Trophoblast cell (in vitro differentiated cells and primary cell): ENCODE results near the gene CLIC4.

Source experiments
- DNase-seq, 2 donors: peaks; one replicate each; pipeline ENCODE4 v3.0.0-alpha.2; 2016
- H2AFZ ChIP-seq: 2 replicates; pipeline ENCODE4 v1.6.1; 2013; ENCODE audit warnings: low read length, moderate library complexity, mild to moderate bottlenecking; ENCODE audit not compliant: insufficient read depth, poor library complexity
- H2AK5ac ChIP-seq: 2 replicates; pipeline ENCODE4 v1.6.1; 2013; ENCODE audit warnings: mild to moderate bottlenecking, low read length
- H2BK120ac ChIP-seq: 2 replicates; pipeline ENCODE4 v1.6.1; 2013; ENCODE audit warnings: low read length, mild to moderate bottlenecking, moderate library complexity; ENCODE audit not compliant: insufficient read depth, poor library complexity
- H2BK12ac ChIP-seq: 2 replicates; pipeline ENCODE4 v1.6.1; 2013; ENCODE audit warnings: mild to moderate bottlenecking, low read length, moderate library complexity
- H2BK5ac ChIP-seq: 2 replicates; pipeline ENCODE4 v1.6.1; 2013; ENCODE audit warnings: low read length, low read depth, moderate library complexity, mild to moderate bottlenecking; ENCODE audit not compliant: poor library complexity
- H3K14ac ChIP-seq: 2 replicates; pipeline ENCODE4 v1.6.1; 2013; ENCODE audit warnings: mild to moderate bottlenecking, low read length
- H3K18ac ChIP-seq: 2 replicates; pipeline ENCODE4 v1.6.1; 2013; ENCODE audit warnings: mild to moderate bottlenecking, low read length
- H3K23ac ChIP-seq: 2 replicates; pipeline ENCODE4 v1.6.1; 2013; ENCODE audit warnings: low read length
- H3K27ac ChIP-seq: 2 replicates; pipeline ENCODE4 v1.5.1; 2013; ENCODE audit warnings: low read depth, mild to moderate bottlenecking, inconsistent platforms, low read length, moderate library complexity
- H3K27me3 ChIP-seq: 2 replicates; pipeline ENCODE4 v1.6.1; 2013; ENCODE audit warnings: inconsistent platforms, mild to moderate bottlenecking, low read length, moderate library complexity; ENCODE audit not compliant: insufficient read depth
- H3K36me3 ChIP-seq, 2 experiments: 1 replicate in 1 of 2; 2 replicates in 1 of 2; pipeline ENCODE4 v1.6.1; 2013; ENCODE audit warnings: low read length in 2 of 2, mild to moderate bottlenecking in 2 of 2, moderate library complexity in 1 of 2; ENCODE audit not compliant: insufficient read depth in 2 of 2, control insufficient read depth in 1 of 2
- H3K4ac ChIP-seq: 2 replicates; pipeline ENCODE4 v1.6.1; 2013; ENCODE audit warnings: low read depth, mild to moderate bottlenecking, low read length, moderate library complexity
- H3K4me1 ChIP-seq, 2 experiments: 1 replicate in 1 of 2; 2 replicates in 1 of 2; pipeline ENCODE4 v1.6.1; 2013; ENCODE audit warnings: low read length in 2 of 2, mild to moderate bottlenecking in 2 of 2, moderate library complexity in 1 of 2; ENCODE audit not compliant: insufficient read depth in 2 of 2, control insufficient read depth in 1 of 2
- H3K4me2 ChIP-seq: 2 replicates; pipeline ENCODE4 v1.6.1; 2013; ENCODE audit warnings: inconsistent platforms, mild to moderate bottlenecking, low read length, moderate library complexity
- H3K4me3 ChIP-seq: 2 replicates; pipeline ENCODE4 v1.5.1; 2013; ENCODE audit warnings: mild to moderate bottlenecking, low read depth, low read length, inconsistent platforms
- H3K79me1 ChIP-seq: one replicate; pipeline ENCODE4 v1.6.1; 2013; ENCODE audit warnings: low read length
- H3K79me2 ChIP-seq: 2 replicates; pipeline ENCODE4 v1.6.1; 2013; ENCODE audit warnings: low read length, mild to moderate bottlenecking; ENCODE audit not compliant: control insufficient read depth, insufficient read depth, poor library complexity
- H3K9ac ChIP-seq: 2 replicates; pipeline ENCODE4 v1.6.1; 2013; ENCODE audit warnings: mild to moderate bottlenecking, low read length
- H3K9me3 ChIP-seq: 2 replicates; pipeline ENCODE4 v1.6.1; 2013; ENCODE audit warnings: low read depth, mild to moderate bottlenecking, control low read depth, inconsistent platforms, low read length; ENCODE audit not compliant: insufficient read depth
- H4K12ac ChIP-seq: 2 replicates; pipeline ENCODE4 v1.6.1; 2013; ENCODE audit warnings: low read depth, mild to moderate bottlenecking, low read length, moderate library complexity
- H4K8ac ChIP-seq: 2 replicates; pipeline ENCODE4 v1.6.1; 2013; ENCODE audit warnings: low read depth, mild to moderate bottlenecking, low read length, moderate library complexity
- H4K91ac ChIP-seq: one replicate; pipeline ENCODE4 v1.6.1; 2013; ENCODE audit warnings: low read depth, mild to moderate bottlenecking, low read length, moderate library complexity
- WGBS: extraction: QIAGEN DNeasy Blood & Tissue Kit; methylation state at CpG from one replicate; pipeline ENCODE4 v1.1.7; 2013; ENCODE audit warnings: missing lambda C conversion rate; ENCODE audit not compliant: insufficient read length, insufficient coverage; ENCODE audit errors: extremely low coverage; 5-methylcytosine and 5-hydroxymethylcytosine counted together

CLIC4 gene

DNA sequence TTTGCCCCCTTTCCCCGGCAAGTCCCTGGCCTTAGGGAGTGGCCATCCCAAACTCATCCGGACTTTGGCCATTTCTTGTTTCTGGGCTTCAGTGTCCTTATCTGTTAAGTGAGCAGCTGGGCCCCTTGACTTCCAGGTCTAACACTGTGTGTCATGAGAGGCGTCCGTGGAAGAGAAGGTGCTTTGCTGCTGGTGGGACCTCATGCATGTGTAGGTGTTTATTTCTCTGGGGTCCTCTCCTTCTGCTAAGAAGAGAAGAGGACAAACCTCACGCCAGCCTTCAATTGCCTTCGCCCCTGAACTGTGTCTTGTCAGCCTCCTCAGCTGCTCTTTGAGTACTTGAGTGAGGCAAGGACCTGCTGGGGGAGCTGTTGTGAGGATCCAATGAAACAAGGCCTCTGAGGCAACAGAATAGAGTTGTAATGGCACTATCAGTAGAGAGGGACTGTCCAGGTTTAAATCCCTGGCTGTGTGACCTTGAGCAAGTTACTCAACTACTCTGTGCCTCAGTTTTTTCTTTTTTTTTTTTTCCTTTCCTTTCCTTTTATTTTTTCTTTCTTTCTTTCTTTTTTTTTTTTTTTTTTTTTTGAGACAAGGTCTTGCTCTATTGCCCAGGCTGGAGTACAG, 112.4 kb downstream of the CLIC4 start:
- Histone ChIP-seq H3K36me3 (no peaks in the 10 kb centered on the region), H3K4me2 (no peak overlapping the region), H2AFZ (no peak overlapping the region), H4K12ac (no peak overlapping the region), H3K4me1 (peaks cover 0 to 2% of the 10 kb centered on the region in 2 experiments), H3K14ac (no peak overlapping the region), H3K18ac (no peak overlapping the region), H3K27me3 (no peaks in the 10 kb centered on the region), H3K27ac (no peak overlapping the region), H3K79me1 (no peaks in the 10 kb centered on the region), H2BK120ac (no peak overlapping the region), H4K8ac (no peak overlapping the region), H2BK12ac (no peak overlapping the region), H3K9me3 (no peaks in the 10 kb centered on the region), H3K4me3 (no peak overlapping the region), H2AK5ac (no peak overlapping the region), H3K4ac (no peak overlapping the region), H2BK5ac (no peak overlapping the region), H3K23ac (no peak overlapping the region), H3K79me2 (no peaks in the 10 kb centered on the region), H4K91ac (no peak overlapping the region), H3K9ac (no peak overlapping the region)
- WGBS, result no CpG with 5 or more reads among the region's 6 CpGs
- DNase-seq, result no peak

DNA sequence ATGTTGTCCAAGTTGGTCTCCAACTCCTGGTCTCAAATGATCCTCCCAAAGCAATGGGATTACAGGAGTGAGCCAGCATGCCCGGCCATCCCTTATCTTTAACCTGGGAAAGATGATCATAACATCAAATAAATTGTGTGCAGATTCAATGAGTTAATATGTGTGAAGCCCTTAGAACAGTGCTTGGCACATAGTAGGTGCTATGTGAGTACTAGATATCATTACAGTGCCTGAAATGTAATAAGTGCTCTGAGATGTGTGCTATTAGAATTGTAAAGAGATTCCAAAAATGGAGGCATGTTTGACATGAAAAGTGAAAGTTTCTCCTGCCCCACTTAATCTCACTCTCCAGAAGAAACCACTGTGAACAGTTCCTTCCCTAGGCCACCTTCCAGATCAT, 113.0 kb downstream of the CLIC4 start:
- Histone ChIP-seq H3K79me1 (no peaks in the 10 kb centered on the region), H2AK5ac (no peak overlapping the region), H3K4me2 (no peak overlapping the region), H3K14ac (no peak overlapping the region), H2BK120ac (no peak overlapping the region), H4K91ac (no peak overlapping the region), H2AFZ (no peak overlapping the region), H2BK5ac (no peak overlapping the region), H3K27me3 (no peaks in the 10 kb centered on the region), H3K4me1 (peaks cover 0 to under 1% of the 10 kb centered on the region in 2 experiments), H3K9ac (no peak overlapping the region), H4K8ac (no peak overlapping the region), H3K4me3 (no peak overlapping the region), H3K27ac (no peak overlapping the region), H2BK12ac (no peak overlapping the region), H3K9me3 (no peaks in the 10 kb centered on the region), H4K12ac (no peak overlapping the region), H3K23ac (no peak overlapping the region), H3K79me2 (no peaks in the 10 kb centered on the region), H3K18ac (no peak overlapping the region), H3K36me3 (no peaks in the 10 kb centered on the region), H3K4ac (no peak overlapping the region)
- WGBS, result no CpG with 5 or more reads among the region's 1 CpG
- no peak for DNase-seq

GRCh38 chr1:24859063-24860010, 114.1 kb downstream of the CLIC4 start:
- H3K79me1 ChIP-seq, result no peaks in the 10 kb centered on the region
- H2AK5ac ChIP-seq, result no peak overlapping the region
- no peak overlapping the region for H4K8ac ChIP-seq
- H3K79me2 ChIP-seq, result no peaks in the 10 kb centered on the region
- no peak overlapping the region for H2BK12ac ChIP-seq
- no peaks in the 10 kb centered on the region for H3K9me3 ChIP-seq
- no peak overlapping the region for H3K23ac ChIP-seq
- no peak overlapping the region for H3K14ac ChIP-seq
- H2AFZ ChIP-seq, result no peak overlapping the region
- H3K4me1 ChIP-seq, result peaks cover 0 to 3% of the 10 kb centered on the region in 2 experiments
- H3K27ac ChIP-seq, result no peak overlapping the region
- H3K18ac ChIP-seq, result no peak overlapping the region
- no peak overlapping the region for H2BK120ac ChIP-seq
- H4K12ac ChIP-seq, result no peak overlapping the region
- H2BK5ac ChIP-seq, result no peak overlapping the region
- no peak overlapping the region for H4K91ac ChIP-seq
- H3K4me3 ChIP-seq, result no peak overlapping the region
- H3K4ac ChIP-seq, result no peak overlapping the region
- no CpG with 5 or more reads among the region's 10 CpGs for WGBS
- H3K9ac ChIP-seq, result no peak overlapping the region
- DNase-seq, result no peak
- H3K36me3 ChIP-seq, result no peaks in the 10 kb centered on the region
- H3K4me2 ChIP-seq, result no peak overlapping the region
- no peaks in the 10 kb centered on the region for H3K27me3 ChIP-seq

DNA sequence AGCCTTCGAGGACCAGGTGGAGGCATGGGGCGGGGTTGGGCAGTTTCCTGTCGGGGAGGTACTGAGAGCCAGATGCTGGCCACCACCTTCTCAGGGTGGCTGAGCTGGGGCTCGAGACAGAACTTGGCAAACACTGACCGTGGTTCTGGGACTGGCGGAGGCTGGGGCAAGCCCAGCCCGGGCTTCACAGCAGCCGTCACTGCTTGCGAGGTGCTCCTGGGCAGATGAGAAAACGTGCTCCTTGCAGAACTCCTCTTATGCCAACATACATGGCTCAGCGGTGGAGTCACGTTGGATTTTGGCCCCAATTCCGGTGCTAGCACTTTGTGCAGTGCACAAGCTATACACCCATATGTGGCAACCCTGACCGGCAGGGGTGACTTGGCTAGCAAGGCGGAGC, 115.6 kb downstream of the CLIC4 start:
- H3K27me3 ChIP-seq, result no peaks in the 10 kb centered on the region
- no peak overlapping the region for H3K27ac ChIP-seq
- H4K8ac ChIP-seq, result no peak overlapping the region
- no peaks in the 10 kb centered on the region for H3K9me3 ChIP-seq
- DNase-seq, result no peak
- no peak overlapping the region for H2AK5ac ChIP-seq
- H3K4ac ChIP-seq, result no peak overlapping the region
- H3K4me3 ChIP-seq, result no peak overlapping the region
- no peak overlapping the region for H4K91ac ChIP-seq
- H3K36me3 ChIP-seq, result no peaks in the 10 kb centered on the region
- H3K4me1 ChIP-seq, result peaks cover 0 to 3% of the 10 kb centered on the region in 2 experiments
- H3K79me2 ChIP-seq, result no peaks in the 10 kb centered on the region
- H3K18ac ChIP-seq, result no peak overlapping the region
- no peak overlapping the region for H2BK120ac ChIP-seq
- no peak overlapping the region for H3K9ac ChIP-seq
- no peak overlapping the region for H3K14ac ChIP-seq
- H2BK12ac ChIP-seq, result no peak overlapping the region
- H3K23ac ChIP-seq, result no peak overlapping the region
- no CpG with 5 or more reads among the region's 15 CpGs for whole genome bisulfite sequencing
- no peaks in the 10 kb centered on the region for H3K79me1 ChIP-seq
- H2BK5ac ChIP-seq, result no peak overlapping the region
- no peak overlapping the region for H2AFZ ChIP-seq
- no peak overlapping the region for H3K4me2 ChIP-seq
- H4K12ac ChIP-seq, result no peak overlapping the region
